Activated CD4-positive, alpha-beta T cell treated with anti-CD3 and anti-CD28 coated beads for 4 hours (primary cell): ENCODE results near the gene SHD.
"Not testable (repeated sequence)": the region's sequence is repeated elsewhere in the genome, so short reads cannot be mapped to it uniquely, and the experiment has no call there.

Experiments
- DNase-seq, 2 donors: peaks; one replicate each; pipeline ENCODE4 v3.0.0-alpha.2; 2020

Gene SHD, protein sequence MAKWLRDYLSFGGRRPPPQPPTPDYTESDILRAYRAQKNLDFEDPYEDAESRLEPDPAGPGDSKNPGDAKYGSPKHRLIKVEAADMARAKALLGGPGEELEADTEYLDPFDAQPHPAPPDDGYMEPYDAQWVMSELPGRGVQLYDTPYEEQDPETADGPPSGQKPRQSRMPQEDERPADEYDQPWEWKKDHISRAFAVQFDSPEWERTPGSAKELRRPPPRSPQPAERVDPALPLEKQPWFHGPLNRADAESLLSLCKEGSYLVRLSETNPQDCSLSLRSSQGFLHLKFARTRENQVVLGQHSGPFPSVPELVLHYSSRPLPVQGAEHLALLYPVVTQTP

DNA sequence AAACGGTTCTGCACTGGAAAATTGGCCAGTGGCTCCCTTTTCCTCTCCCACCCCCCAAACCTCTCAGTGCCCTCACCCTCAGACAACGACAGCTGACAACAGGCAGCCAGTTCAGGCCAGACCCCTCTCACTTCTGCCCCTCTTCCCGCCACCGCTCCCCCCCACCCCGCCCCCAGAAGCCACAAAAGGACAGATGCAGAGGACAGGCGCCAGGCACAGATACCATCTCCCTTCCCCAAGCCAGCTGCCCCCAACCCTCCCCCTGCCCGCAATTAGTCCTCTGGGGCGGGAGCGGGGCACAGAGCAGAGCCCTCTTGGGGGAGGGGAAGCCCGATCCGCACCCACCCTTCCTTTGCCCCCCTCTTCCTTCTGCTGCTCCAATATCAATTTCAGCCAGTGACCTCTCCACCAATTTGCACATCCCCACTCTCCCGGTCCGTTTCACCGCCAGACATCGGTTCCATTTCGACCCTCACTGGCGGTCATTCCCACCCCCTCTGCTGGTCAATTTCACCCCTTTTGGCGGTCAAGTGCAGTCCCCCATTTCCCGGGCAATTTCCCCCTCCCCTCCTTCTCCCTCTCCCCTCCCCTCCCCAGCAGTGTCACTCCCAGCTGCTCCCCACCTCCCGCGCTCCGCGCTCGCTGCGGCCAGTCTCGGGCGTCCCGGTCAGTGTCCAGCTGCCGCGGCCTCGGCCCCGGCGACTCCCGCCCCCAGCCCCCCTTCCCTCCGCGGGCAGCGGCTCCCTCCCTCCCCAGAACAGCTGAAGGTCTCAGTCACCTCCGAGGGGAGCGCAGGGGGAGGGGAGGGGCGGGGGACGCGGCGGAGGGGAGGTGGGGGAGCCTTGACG lies at the start of gene SHD:
SHD (plus strand) TSS at position 848 of the 848 bp plus-strand sequence. CDS start 798 bp downstream, outside the sequence.
- no peak for DNase-seq

DNA sequence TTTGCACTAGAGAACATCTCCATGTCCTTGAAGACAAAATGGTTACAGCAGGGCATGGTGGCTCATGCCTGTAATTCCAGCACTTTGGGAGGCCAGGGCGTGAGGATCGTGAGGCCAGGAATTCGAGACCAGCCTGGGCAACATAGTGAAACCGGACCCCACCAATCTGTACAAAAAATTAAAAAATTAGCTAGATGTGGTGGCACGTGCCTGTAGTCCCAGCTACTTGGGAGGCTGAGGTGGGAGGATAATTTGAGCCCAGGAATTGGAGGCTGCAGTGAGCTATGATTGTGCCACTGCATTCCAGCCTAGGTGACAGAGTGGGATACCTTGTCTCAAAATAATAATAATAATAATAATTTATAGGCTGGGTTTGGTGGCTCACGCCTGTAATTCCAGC lies 48.8 kb upstream of the SHD start:
- DNase-seq: not testable (repeated sequence)

DNA sequence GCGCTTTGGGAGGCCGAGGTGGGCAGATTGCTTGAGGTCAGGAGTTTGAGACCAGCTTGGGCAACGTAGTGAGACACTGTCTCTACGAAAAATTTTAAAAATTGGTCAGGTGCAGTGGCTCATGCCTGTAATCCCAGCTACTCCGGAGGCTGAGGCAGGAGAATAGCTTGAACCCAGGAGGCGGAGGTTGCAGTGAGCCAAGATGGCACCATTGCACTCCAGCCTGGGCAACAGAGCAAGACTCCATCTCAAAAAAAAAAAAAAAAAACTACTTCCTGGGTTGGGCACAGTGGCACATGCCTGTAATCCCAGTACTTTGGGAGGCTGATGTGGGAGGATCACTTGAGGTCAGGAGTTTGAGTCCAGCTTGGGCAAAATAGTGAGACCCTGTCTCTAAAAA lies 47.5 kb upstream of the SHD start:
- not testable (repeated sequence) for DNase-seq

DNA sequence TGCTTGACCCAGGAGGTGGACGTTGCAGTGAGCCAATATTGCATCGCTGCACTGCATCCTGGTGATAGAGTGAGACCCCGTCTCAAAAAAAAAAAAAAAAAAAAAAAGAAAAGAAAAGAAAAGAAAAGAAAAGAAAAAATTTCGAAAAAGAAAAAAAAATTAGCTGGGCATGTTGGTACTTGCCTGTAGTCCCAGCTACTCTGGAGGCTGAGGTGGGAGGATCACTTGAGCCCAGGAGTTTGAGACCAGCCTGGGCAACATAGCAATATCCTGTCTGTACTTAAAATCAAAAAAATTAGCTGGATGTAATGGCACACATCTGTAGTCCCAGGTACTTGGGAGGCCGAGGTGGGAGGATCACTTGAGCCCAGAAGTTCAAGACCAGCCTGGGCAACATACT lies 46.9 kb upstream of the SHD start:
- DNase-seq: not testable (repeated sequence)

DNA sequence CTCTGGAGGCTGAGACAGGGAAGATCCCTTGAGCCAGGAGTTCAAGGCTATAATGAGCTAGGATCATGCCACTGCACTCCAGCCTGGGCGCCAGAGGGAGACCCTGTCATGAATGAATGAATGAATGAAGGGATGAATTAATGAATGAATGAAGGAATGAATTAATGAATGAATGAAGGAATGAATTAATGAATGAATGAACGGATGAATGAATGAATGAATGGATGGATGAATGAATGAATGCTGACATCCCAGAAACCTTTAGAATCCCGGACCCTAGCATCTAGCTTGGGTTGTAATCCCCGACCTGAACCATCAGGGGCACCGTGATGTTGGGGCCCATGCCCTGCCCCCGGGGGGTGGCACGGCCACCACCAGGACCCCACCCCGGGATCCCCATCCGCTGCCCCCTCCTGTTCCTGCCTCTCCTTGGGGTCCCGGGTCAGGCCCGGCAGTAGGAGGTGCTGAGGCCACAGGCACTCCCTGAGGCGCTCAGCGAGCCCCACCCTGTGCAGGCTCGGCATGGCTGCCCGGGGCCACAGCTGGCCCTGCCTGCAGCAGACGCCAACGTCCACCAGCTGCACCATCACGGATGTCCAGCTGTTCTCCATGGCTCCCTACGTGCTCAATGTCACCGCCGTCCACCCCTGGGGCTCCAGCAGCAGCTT lies 46.3 kb upstream of the SHD start:
- DNase-seq: no peak

DNA sequence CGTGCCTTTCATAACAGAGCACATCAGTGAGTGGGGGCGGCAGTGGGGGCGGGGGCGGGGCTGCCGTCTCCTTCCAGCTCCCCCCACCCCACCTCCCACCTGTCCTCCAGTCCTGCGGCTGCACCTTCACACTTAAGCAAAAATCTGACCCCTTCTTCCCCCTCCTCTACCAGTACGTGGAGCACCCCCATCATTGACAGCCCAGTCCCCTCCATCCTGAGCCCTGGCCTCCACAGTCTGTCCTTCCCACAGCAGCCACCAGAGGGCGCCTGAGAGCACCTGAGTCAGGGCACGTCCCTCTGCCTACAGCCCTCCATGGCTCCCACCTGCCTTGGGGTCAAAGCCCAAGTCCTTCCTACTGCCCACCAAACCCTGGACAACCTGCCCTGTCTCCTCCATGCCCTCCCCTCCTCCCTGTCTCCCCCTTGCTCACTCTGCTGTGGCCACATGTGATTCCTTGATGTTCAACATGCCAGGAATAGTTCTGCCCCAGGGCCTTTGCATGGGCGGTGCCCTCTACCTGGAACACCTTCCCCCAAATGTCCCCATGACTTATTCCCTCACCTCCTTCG lies 45.7 kb upstream of the SHD start:
- DNase-seq: peak; percentile 43 to 69

DNA sequence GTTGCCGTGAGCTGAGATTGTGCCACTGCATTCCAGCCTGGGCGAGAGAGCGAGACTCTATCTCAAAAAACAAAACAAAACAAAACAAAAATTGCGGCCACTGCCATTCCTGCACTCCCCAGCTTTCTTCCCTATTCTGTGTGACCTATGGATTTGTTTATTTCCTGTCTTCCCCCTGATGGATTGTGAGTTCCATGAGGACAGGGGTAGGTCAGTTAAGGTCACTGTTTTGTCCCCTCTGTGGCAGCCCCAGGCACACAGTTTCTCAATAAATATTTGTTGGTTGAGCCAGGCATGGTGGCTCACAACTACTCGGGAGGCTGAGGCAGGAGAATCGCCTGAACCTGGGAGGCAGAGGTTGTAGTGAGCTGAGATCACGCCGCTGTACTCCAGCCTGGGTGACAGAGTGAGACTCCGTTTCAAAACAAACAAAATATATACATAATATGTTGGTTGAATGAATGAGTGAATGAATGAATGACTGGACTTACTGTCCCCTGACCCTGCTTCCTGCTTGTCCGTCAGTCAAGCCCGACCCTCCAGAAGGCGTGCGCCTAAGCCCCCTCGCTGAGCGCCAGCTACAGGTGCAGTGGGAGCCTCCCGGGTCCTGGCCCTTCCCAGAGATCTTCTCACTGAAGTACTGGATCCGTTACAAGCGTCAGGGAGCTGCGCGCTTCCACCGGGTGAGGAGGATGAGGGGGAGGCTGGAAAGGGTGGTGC lies 44.8 kb upstream of the SHD start:
- no peak for DNase-seq

DNA sequence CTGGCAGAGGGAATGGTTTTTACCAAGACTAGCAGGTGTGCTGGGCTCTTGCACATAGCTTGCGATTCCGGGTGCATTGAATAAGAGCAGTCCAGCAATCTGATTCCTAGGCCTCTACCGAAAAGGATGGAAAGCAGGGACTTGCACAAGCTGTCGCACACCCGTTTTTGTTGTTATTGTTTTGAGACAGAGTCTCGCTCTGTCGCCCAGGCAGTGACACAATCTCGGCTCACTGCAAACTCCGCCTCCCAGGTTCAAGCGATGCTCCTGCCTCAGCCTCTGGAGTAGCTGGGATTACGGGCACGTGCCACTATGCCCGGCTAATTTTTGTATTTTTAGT lies 44.2 kb upstream of the SHD start:
- no peak for DNase-seq

DNA sequence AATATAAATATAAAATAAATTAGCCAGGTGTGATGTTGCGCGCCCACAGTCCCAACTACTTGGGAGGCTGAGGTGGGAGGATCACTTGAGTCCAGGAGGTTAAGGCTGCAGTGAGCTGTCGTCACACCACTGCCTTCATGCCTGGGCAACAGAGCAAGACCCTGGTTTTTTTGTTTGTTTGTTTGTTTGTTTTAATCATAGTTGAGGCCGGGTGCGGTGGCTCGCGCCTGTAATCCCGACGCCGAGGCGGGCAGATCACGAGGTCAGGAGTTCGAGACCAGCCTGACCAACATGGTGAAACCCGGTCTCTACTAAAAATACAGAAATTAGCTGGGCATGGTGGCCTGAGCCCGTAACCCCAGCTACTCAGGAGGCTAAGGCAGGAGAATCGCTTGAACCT lies 41.6 kb upstream of the SHD start:
- DNase-seq: not testable (repeated sequence)

DNA sequence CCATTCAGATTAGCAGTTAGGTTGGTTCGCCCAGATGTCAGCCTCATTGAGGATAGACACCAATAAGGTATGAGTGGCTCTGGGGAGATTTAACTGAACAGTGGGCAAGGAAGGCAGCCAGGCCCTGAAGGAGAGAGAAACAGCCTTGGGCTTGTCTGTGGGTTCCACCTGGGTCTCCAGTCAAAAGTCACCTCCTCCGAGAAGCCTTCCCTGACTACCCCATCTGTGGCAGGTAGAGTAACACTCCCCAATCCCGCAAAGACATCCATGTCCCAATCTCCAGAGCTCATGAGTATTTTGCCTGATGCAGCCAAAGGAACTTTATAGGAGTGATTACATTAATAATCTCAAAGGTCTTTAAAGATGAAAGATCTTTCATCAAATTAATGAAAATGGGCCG lies 40.2 kb upstream of the SHD start:
- DNase-seq: no peak

DNA sequence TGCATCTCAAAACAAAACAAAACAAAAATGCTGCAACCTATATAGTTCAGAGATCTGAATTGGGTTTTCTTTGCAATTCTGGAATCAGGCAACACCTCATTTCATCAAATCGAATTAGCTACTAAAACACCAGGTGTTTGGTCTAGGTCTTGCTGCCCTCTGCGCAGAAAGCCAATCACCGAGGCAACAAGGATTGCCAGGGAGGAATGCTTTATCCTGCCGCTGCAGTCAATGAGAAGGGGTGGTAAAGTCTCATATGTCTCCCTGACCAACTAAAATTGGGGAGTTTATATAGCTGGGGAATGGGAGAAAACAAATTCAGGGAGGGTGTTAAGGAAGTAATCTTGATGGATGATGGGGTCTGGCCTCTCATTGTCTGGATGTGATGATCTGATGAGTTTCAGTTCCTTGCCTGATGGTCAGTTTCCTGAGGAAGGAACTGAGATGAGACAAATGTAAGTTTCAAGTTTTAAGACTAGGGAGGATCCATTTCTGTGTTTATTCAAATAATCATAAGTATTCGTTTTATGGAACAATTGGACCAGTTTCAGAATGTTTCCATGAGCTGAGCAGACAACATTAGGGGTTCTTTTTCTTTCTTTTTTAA lies 37.1 kb upstream of the SHD start:
- DNase-seq: no peak

DNA sequence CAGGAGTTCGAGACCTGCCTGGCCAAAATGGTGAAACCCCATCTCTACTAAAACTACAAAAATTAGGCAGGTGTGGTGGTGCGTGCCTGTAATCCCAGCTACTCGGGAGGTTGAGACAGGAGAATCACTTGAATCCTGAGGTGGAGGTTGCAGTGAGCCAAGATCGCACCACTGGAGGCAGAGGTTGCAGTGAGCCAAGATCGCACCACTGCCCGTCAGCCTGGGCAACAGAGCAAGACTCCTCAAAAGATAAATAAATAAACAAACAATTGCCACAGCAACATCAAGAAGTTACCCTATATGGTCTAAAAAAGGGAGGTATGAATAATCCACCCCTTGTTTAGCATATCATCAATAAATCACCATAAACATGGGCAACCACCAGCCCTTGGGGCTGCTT lies 33.1 kb upstream of the SHD start:
- not testable (repeated sequence) for DNase-seq

DNA sequence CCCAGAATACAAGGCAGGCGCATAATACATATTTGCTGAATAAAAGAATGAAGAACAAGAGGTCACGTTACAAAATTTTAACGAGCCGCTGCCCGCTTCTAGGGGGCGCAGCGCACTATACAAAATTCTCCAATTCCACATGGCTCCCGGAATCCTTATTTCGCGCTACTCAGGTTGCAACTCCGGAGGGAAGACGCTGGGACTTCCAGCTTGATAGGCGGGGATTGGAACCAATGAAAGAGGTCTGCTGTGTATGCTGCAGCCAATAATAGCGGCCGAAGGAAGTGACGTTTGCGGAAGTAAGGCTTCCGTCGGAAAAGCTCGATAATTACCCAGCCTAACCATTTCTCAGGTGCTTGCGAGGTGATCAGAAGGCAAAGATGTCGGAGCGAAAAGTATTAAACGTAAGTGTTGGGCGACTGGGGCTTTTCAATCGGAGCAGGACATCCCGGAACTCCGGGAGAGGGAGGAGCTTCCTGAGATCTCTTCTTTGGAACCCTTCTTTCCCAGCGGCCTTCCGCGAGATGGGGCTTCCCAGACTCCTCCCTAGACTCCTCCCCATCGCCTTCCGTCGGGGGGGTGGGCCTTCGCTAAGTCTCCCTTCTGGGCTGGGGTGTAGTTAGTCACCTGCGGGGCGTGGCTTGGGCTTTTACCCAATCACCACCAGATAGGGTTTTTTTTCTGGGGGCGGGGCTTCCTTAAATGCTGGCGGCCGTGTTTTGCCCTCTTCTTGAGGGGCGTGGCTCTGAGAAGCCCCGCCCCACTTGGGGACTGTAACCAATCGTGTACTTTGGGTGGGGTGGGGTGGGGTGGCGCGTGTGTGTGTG lies 32.1 kb upstream of the SHD start, which contains the start of gene YJU2:
YJU2 (plus strand) TSS at position 314 of the 827 bp plus-strand sequence; CDS start at position 381, 67 bp downstream.
- DNase-seq: peak; percentile 99 to 100

DNA sequence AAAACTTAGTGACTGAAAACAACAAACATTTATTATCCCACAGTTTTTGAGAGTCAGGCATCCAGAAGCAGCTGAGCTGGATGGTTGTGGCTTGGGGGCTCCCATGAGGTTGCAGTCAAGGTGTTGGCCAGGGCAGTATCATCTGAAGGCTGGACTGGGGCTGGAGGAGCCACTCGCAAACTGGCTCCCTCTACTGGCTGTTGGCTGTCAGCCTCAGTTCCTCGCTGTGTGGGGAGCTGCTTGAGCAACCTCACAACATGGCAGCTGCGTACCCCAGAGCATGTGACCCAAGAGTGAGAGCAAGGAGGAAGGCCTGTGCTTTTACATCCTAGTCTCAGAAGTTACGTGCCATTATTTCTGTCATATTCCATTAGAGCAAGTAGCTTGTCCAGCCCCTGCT lies 22.5 kb upstream of the SHD start:
- DNase-seq: no peak

DNA sequence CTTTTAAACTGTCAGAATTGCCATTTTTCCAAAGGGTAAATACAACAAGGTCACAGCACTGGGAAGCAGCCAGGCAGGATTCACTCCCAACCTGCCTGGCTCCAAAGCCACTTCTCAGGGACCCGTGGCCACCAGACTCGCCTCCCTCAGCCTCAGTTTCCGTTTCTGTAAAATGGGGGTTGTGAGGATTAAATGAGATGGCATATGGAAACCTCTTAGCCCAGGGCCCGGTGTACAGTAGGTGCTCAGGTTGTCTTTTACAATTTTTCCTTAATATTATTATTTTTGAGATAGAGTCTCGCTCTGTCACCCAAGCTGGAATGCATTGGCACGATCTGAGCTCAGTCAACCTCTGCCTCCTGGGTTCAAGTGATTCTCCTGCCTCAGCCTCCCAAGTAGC lies 22.0 kb upstream of the SHD start:
- DNase-seq: no peak

DNA sequence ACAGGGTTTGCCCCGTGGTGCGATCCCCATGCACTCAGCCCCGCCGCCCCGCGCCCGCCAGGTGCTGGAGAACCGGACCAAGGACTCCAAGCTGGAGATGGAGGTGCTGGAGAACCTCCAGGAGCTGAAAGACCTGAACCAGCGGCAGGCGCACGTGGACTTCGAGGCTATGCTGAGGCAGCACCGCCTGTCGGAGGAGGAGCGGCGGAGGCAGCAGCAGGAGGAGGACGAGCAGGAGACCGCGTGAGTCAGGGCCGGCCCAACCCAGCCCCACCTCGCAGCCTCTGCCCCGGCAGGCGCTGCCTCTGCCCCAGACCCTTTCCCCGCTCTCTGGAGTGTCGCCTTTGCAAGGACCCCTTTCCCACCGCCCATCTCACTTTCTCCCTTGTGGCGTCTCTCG lies 20.9 kb upstream of the SHD start:
- no peak for DNase-seq

DNA sequence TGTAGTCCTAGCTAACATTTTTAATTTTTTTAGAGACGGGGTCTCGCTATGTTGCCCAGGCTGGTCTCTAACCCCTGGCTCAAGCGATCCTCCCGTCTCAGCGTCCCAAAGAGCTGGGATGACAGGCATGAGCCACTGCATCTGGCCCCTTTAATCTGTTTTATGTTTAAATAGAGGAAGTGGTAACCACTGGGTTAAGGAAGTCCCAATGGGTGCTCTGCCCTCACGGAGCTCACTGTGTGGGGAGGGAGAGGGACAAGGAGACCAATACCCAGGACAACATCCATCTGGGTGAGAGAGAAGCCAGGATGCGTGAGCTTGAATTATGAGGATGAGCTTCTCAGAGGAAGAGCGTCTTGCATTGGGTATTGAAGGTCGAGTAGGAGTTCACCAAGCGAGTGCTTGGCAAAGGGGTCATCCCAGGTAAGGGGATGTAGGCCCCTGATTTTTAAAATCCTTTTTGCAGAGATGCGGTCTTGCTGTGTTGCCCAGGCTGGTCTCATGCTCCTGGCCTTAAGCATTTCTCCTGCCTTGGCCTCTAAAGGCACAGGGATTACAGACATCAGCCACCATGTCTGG lies 18.4 kb upstream of the SHD start:
- DNase-seq: no peak

DNA sequence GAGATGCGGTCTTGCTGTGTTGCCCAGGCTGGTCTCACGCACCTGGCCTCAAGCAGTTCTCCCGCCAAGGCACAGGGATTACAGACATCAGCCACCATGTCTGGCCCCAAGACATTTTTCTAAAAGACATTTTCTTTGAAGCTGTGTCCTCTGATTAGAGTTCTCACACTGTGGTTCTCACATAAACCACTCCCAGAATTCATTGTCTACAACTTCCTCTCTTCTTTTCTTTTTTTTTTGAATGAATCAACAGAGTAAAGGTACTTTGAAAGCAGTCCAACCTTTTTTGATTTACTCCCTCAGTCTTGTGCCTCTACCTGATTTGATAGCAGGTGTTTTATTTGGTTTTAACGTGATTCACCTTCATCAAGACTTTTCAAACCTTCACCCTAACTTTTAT lies 14.3 kb upstream of the SHD start:
- no peak for DNase-seq

DNA sequence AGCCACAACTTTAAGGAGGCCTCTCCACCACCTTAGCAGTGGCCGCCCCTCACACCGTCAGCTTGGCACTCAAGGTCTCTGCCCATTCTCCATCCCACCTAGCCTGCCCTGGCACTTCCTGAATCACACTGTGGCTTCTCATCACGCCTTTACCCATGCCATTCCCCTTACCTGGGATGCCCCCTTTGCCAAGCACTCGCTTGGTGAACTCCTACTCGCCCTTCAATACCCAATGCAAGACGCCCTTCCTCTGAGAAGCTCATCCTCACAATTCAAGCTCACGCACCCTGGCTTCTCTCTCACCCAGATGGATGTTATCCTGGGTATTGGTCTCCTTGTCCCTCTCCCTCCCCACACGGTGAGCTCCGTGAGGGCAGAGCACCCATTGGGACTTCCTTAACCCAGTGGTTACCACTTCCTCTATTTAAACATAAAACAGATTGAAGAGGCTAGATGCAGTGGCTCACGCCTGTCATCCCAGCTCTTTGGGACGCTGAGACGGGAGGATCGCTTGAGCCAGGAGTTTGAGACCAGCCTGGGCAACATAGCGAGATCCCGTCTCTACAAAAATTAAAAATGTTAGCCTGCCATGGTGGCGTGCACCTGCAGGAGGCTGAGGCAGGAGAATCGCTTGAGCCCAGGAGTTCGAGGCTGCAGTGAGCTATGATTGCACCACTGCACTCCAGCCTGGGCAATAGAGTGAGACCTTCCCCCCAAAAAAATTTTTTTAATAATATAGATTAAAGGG lies 12.6 kb upstream of the SHD start:
- no peak for DNase-seq
